Activated CD8-positive, alpha-beta memory T cell treated with anti-CD3 and anti-CD28 coated beads, Interleukin-2, amount 50 U/mL, for 24 hours (primary cell): ENCODE data around the gene EML2.
A peak's percentile ranks its signal among the peaks of the same experiment; 100 is the strongest.
"Not testable (repeated sequence)": the region's sequence is repeated elsewhere in the genome, so short reads cannot be mapped to it uniquely, and the experiment has no call there.

Experiments
- DNase-seq: peaks from one replicate; pipeline ENCODE4 v3.0.0-alpha.2; 2020; ENCODE audit errors: extremely low read depth

The EML2 gene

GRCh38 chr19:45638930-45639729 lies at the start of gene EML2:
TSS of gene EML2 (minus strand) at chr19:45639397. CDS start at chr19:45639376, 21 bp downstream.
- DNase-seq: no peak

GRCh38 chr19:45687599-45687998 lies 48.4 kb upstream of the EML2 start:
- DNase-seq: no peak

- not testable (repeated sequence) for DNase-seq
These were observed 45.8 kb upstream of the EML2 start for GRCh38 chr19:45685045-45685444.

- no peak for DNase-seq
These were observed 43.7 kb upstream of the EML2 start for GRCh38 chr19:45682908-45683307.

- no peak for DNase-seq
These were observed 42.9 kb upstream of the EML2 start for GRCh38 chr19:45682117-45682516.

GRCh38 chr19:45681391-45682015 lies 42.3 kb upstream of the EML2 start:
- no peak for DNase-seq

GRCh38 chr19:45677351-45678230 lies 38.4 kb upstream of the EML2 start:
- DNase-seq: peak; percentile 53

- no peak for DNase-seq
These were observed 37.7 kb upstream of the EML2 start for GRCh38 chr19:45676851-45677263.

GRCh38 chr19:45674946-45675345 lies 35.7 kb upstream of the EML2 start:
- DNase-seq: no peak

- DNase-seq: no peak
These were observed 31.7 kb upstream of the EML2 start for GRCh38 chr19:45670670-45671453.

GRCh38 chr19:45668342-45668871 lies 29.2 kb upstream of the EML2 start:
- no peak for DNase-seq

- DNase-seq: no peak
These were observed 28.6 kb upstream of the EML2 start, which contains the start of gene GIPR for GRCh38 chr19:45667620-45668341. TSS of gene GIPR (plus strand) at chr19:45668221. CDS start at chr19:45669521, 1,300 bp downstream.

GRCh38 chr19:45664575-45664974 lies 25.4 kb upstream of the EML2 start:
- DNase-seq: no peak

GRCh38 chr19:45663800-45664199 lies 24.6 kb upstream of the EML2 start:
- no peak for DNase-seq

GRCh38 chr19:45660636-45661035 lies 21.4 kb upstream of the EML2 start:
- no peak for DNase-seq

- DNase-seq: no peak
These were observed 20.0 kb upstream of the EML2 start for GRCh38 chr19:45659096-45659729.

GRCh38 chr19:45657520-45658167 lies 18.4 kb upstream of the EML2 start:
- DNase-seq: no peak

GRCh38 chr19:45655073-45655472 lies 15.9 kb upstream of the EML2 start:
- DNase-seq: no peak

- no peak for DNase-seq
These were observed 14.4 kb upstream of the EML2 start for GRCh38 chr19:45653634-45654033.
